ENCODE results near the gene STMN1.

The STMN1 gene

GRCh38 chr1:25867210-25867991, 38.8 kb downstream of the STMN1 start:
- DNase-seq = no peak

- no peak for DNase-seq
These were observed 39.9 kb downstream of the STMN1 start for GRCh38 chr1:25866288-25866687.

- DNase-seq = no peak
These were observed 41.8 kb downstream of the STMN1 start for GRCh38 chr1:25864434-25864833.

GRCh38 chr1:25863486-25864262, 42.5 kb downstream of the STMN1 start:
- no peak for DNase-seq

GRCh38 chr1:25862785-25863485, 43.3 kb downstream of the STMN1 start:
- no peak for DNase-seq

- DNase-seq = no peak
These were observed 44.6 kb downstream of the STMN1 start for GRCh38 chr1:25861316-25862286.

- peak; percentile 90 for DNase-seq
These were observed 47.1 kb downstream of the STMN1 start, which contains the start of gene AUNIP for GRCh38 chr1:25858906-25859789. Gene AUNIP, minus strand, starts transcription at chr1:25859457. Its CDS starts 100 bp downstream, at chr1:25859357.

- DNase-seq = no peak
These were observed 47.7 kb downstream of the STMN1 start for GRCh38 chr1:25858494-25858893.

GRCh38 chr1:25856856-25857255, 49.4 kb downstream of the STMN1 start:
- DNase-seq = no peak

- DNase-seq = no peak
These were observed 51.7 kb downstream of the STMN1 start for GRCh38 chr1:25854554-25854953.

All from CD4-positive, alpha-beta T cell treated with Interleukin-17A for 1 hour (primary cell).